ENCODE data around the gene IGFL3.

DNA sequence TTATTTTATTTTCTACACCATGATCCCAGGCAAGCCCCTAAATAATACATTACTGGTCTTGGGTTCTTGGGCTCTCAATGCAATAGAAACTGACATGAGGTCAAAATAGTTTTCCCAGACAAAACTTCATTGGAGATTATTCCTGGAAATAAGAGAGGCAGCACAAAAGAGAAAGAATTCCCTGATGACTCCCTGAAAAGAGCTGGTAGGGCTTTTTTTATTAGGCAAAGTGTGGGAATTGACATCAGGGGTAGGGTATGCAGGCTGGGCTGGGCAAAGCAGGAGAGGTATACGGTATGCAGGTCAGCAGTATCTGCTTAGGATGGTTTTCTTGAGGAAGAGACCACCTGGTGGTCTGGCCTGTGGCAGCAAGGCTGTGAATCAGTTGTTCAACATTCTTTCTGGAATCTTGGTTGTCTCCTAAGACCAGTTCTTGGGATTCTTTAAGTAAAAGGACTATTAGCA is 9.3 kb upstream of the IGFL3 start:
- TF ChIP-seq, protein P1, sequence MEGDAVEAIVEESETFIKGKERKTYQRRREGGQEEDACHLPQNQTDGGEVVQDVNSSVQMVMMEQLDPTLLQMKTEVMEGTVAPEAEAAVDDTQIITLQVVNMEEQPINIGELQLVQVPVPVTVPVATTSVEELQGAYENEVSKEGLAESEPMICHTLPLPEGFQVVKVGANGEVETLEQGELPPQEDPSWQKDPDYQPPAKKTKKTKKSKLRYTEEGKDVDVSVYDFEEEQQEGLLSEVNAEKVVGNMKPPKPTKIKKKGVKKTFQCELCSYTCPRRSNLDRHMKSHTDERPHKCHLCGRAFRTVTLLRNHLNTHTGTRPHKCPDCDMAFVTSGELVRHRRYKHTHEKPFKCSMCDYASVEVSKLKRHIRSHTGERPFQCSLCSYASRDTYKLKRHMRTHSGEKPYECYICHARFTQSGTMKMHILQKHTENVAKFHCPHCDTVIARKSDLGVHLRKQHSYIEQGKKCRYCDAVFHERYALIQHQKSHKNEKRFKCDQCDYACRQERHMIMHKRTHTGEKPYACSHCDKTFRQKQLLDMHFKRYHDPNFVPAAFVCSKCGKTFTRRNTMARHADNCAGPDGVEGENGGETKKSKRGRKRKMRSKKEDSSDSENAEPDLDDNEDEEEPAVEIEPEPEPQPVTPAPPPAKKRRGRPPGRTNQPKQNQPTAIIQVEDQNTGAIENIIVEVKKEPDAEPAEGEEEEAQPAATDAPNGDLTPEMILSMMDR (IDR thresholded peaks at IDR 0.05): no peak
- TF ChIP-seq POLR2AphosphoS5 (IDR thresholded peaks at IDR 0.05): no peak
- TF ChIP-seq EP300 (IDR thresholded peaks at IDR 0.05): no peak
- no peak for TF ChIP-seq POLR2A (IDR thresholded peaks at IDR 0.05)

Measured in gastroesophageal sphincter (tissue), 3 donors.